HFF-Myc (cell line): ENCODE measurements around the gene COX20.
A peak's percentile ranks its signal among the peaks of the same experiment; 100 is the strongest.
"Not testable (repeated sequence)": the region's sequence is repeated elsewhere in the genome, so short reads cannot be mapped to it uniquely, and the experiment has no call there.

Experiments used
- DNase-seq: peaks from one replicate; pipeline ENCODE4 v3.0.0-alpha.2; 2011; ENCODE audit warnings: low read depth; ENCODE audit errors: extremely low read depth
- H3K4me3 ChIP-seq: replicated peaks from 2 replicates; pipeline ENCODE4 v1.5.1; 2011; ENCODE audit warnings: low read depth, mild to moderate bottlenecking, control low read depth, low read length
- CTCF ChIP-seq: IDR thresholded peaks from 2 replicates; pipeline ENCODE4 v1.5.1; 2012; ENCODE audit warnings: mild to moderate bottlenecking, low read depth, low read length, control low read depth; ENCODE audit errors: missing control alignments

Gene COX20

GRCh38 chr1:244794071-244794470 lies 41.4 kb upstream of the COX20 start:
- DNase-seq: no peak
- no peak for TF ChIP-seq CTCF
- no peak overlapping the region for H3K4me3 ChIP-seq

GRCh38 chr1:244794516-244794915 lies 40.9 kb upstream of the COX20 start:
- not testable (repeated sequence) for H3K4me3 ChIP-seq, DNase-seq

GRCh38 chr1:244796719-244797406 lies 38.6 kb upstream of the COX20 start:
- TF ChIP-seq CTCF: peak; percentile 72

GRCh38 chr1:244800821-244801220 lies 34.6 kb upstream of the COX20 start:
- H3K4me3 ChIP-seq: no peak overlapping the region
- no peak for TF ChIP-seq CTCF
- DNase-seq: no peak

More at GRCh38 chr1:244796719-244797406, 38.6 kb upstream of the COX20 start:
- no peak overlapping the region for H3K4me3 ChIP-seq
- peak; percentile 43 for DNase-seq

- no peak overlapping the region for H3K4me3 ChIP-seq
- DNase-seq: no peak
- peak; percentile 48 for TF ChIP-seq CTCF
These were observed 34.2 kb upstream of the COX20 start for GRCh38 chr1:244801246-244801645.

GRCh38 chr1:244802041-244802440 lies 33.4 kb upstream of the COX20 start:
- no peak overlapping the region for H3K4me3 ChIP-seq
- DNase-seq: no peak
- no peak for TF ChIP-seq CTCF

- DNase-seq: no peak
- no peak overlapping the region for H3K4me3 ChIP-seq
- no peak for TF ChIP-seq CTCF
These were observed 32.8 kb upstream of the COX20 start for GRCh38 chr1:244802556-244803239.
